Activated CD4-positive, alpha-beta T cell treated with anti-CD3 and anti-CD28 coated beads, Interleukin-2, Interleukin-4, amounts not matched to agents 100 ng/mL and 50 ng/mL, durations not matched to agents 16 hours and 8 hours (primary cell): ENCODE data around the gene SMURF1.
"Not testable (repeated sequence)": the region's sequence is repeated elsewhere in the genome, so short reads cannot be mapped to it uniquely, and the experiment has no call there.

ENCODE experiments used
- DNase-seq: peaks from one replicate; pipeline ENCODE4 v3.0.0-alpha.2; 2020; ENCODE audit warnings: low spot score

The SMURF1 gene

GRCh38 chr7:99143853-99144672 is at the start of gene SMURF1:
Gene SMURF1 (minus strand): TSS chr7:99144108. CDS start chr7:99143780, 328 bp downstream.
- peak; percentile 62 for DNase-seq

- DNase-seq: no peak
These were observed 48.1 kb upstream of the SMURF1 start for GRCh38 chr7:99191869-99192596.

GRCh38 chr7:99190359-99191009 is 46.6 kb upstream of the SMURF1 start:
- no peak for DNase-seq

DNA sequence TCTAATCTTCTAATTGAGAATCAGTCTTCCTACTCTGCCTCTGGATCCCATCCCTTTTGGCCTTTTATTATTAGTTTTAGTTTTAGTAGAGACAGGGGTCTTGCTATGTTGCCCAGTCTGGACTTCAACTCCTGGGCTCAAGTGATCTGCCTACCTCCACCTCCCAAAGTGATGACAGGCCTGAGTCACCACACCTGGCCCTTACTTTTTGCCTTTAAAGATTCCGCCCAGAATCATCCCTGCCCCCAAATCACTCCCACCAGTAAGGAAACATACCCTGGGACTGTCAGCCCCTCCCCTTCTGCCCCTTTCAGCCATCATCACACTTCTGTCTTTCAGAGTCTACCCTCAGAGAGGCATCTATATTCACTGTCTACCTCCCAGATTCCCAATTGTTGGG is 45.3 kb upstream of the SMURF1 start:
- no peak for DNase-seq

DNA sequence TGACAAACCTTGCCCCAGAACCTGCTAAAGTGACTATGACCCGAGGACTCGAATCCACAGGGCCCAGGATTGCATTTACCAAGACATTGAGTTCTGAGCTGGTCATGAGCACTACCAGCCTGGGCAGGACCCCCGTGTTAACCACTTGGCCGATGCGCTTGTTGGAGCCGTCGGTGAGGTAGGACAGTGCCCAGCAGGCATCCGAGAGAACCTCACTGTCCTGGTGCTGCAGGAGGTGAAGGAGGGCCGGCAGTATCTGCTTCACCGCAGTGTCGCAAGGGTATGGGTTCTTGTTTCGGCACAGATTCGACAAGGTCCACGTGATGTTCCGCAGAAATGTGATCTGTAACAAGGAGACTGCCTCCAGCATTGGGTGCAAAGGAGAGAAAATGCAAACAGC is 44.3 kb upstream of the SMURF1 start:
- DNase-seq: no peak

DNA sequence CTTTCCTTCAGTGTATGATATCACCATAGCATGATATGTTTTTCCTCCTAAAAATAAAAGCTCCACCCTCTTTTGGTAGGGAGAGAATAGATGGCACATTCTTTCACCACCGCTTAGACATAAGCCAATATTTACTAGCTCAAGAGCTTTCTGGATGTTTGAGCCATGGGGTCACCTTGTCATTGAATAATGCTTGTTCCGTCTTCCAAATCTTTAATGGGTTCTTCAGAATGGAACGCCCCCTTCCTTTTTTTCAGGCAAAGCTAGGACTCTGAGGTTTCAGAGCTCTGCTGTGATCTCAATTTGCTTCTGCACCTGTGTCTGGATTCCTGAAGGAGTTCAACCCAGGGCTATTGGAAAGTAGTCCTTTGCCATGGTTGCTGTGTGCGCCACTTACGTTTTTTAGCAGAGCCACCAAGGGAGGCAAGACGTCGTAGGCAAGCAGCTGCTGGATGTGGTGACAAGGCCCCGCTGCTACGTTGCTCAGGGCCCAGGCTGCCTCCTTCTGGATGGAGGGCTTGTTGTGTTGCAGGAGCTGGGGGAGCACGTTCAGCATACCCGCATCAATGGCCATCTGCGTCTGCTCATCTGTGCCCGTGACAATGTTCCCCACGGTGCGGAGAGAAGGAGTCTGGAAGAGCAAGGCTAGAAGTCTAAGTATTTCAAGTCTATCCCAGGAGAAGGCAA is 40.8 kb upstream of the SMURF1 start:
- no peak for DNase-seq

GRCh38 chr7:99180067-99180650 is 36.3 kb upstream of the SMURF1 start:
- no peak for DNase-seq

- no peak for DNase-seq
These were observed 33.3 kb upstream of the SMURF1 start for GRCh38 chr7:99177165-99177564.

DNA sequence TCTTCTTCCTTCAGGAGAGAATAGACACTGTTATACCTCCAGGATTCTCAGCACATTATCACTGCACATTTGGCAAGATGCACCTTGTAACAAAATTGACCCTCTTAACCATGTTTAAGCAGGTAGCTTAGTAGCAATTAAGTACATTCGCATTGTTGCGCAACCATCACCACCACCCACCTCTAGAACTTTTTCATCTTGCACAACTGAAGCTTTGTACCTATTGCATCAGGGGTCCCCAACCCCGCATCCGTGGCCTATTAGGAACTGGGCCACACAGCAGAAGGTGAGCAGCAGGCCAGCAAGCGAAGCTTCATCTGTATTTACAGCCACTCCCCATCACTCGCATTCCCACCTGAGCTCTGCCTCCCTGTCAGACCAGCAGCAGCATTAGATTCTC is 29.9 kb upstream of the SMURF1 start:
- DNase-seq: no peak

GRCh38 chr7:99171731-99172130 is 27.8 kb upstream of the SMURF1 start:
- no peak for DNase-seq

- DNase-seq: no peak
These were observed 26.8 kb upstream of the SMURF1 start for GRCh38 chr7:99170730-99171074.

- no peak for DNase-seq
These were observed 26.3 kb upstream of the SMURF1 start for GRCh38 chr7:99170065-99170729.

DNA sequence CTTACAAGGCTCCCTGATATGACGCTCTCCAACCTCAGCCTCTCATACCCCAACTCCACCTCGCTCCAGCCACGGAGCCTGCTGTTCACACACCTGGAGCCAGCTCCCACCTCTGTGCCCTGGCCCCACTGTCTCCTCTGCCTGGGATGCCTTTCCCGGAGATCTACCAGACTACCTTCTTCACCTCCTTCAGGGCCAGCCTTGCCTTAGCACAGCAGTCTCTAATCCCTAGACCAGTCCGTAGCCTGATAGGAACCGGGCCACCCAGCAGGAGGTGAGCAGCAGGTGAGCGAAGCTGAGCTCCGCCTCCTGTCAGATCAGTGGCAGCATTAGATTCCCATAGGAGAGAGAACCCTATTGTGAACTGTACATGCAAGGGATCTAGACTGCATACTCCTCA is 23.2 kb upstream of the SMURF1 start:
- DNase-seq: no peak

- no peak for DNase-seq
These were observed 21.9 kb upstream of the SMURF1 start for GRCh38 chr7:99165816-99166215.

DNA sequence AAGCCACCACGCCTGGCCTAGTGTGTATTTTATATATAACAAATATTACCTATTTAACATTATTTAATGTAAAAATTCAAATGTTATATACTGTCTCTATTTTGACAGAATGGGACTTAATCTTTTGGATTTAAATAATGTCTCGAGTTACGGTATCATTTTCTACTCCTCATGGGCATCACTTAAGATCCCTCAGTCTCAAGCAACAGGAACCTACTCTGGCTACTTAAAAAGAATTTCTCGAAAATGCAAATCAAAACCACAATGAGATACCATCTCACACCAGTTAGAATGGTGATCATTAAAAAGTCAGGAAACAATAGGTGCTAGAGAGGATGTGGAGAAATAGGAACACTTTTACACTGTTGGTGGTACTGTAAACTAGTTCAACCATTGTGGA is 19.8 kb upstream of the SMURF1 start:
- DNase-seq: not testable (repeated sequence)

DNA sequence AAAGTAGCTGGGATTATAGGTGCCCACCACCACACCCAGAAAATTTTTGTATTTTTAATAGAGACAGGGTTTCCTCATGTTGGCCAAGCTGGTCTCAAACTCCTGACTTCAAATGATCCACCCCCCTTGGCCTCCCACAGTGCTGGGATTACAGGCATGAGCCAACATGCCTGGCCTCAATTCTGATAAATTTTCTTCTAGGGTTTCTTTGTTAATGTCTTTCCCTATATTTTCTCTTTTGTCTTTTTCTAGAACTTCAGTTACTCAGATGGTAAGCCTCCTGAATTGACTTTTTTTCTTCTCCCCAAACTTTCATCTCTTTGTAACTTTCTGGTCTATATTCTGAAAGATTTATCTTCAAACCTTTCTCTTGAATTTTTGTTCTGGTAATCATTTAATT is 12.7 kb upstream of the SMURF1 start:
- DNase-seq: no peak

- DNase-seq: no peak
These were observed 11.3 kb upstream of the SMURF1 start for GRCh38 chr7:99155211-99155610.

DNA sequence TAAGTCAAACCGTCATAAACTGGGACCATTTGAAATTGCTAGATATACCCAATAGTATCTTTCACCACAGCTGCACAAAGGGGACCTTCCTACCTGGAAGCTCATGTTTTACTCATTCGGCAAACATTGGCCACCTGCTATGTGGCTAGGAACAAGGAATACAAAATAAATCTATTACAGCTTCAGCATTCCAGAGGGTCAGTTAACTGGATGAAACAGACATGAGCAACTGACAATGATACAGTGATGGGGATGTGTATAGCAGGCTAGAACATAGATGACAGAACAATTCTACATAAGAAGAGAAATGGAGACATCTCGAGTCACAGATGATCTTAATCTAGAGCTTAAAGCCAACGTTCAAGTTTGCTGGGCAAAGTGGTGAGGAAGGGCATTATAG is 3.1 kb upstream of the SMURF1 start:
- DNase-seq: no peak

DNA sequence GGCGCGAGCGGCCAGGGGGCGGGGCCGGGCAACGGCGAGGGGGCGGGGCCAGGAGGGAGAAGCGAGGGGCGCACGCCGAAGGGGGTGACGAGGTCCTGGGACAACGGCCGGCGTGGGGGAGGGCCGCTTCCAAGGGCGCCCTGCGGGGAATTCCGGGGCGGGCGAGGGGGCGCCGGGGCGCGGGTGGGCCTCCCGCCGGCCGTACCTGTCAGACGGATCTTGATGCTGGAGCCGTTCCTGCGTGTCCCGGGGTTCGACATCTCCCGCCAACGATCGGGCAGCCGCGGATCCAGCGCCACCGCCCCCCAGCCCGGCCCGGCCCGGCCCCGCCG is 421 bp downstream of the SMURF1 start:
- no peak for DNase-seq

DNA sequence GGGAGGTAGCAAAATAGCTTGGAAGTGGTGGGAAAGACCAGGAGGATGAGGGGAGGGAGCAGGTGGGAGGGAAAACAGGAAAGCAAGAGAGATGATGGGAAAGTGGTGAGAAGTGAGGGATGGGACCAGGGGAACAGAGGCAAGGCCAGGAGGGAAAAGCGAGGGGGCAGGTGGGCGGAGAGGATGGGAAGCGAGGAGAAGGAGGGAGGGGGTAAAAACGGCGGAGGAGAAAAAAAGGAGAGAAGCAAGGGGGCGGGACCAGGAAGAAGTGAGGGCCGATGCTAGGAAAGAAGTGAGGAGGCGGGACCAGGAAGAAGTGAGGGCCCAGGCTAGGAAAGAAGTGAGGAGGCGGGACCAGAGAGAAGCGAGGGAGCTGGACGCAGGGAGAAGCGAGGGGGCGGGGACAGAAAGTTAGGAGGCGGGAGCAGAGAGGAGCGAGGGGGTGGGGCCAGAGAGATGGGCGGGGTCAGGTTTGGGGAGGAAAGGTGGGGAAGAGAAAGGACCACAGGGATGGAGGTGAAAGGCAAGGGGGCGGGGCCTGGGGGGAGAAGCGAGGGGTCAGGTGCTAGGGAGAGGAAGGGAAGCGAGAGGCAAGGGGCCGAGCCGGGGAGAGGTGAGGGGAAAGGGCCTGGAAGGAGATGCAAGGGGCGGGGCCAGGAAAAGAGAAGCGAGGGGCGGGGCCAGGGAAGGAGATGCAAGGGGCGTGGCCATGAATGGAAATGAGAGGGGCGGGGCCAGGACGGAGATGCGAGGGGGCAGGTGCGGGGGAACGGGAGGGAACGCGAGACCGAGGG is 984 bp downstream of the SMURF1 start:
- DNase-seq: peak; percentile 91
